HG03378 (cell line): ENCODE results near the gene RARB.

Experiments
- ATAC-seq: cut with Tn5 transposase; IDR thresholded peaks from one replicate; pipeline ENCODE4 v1.9.1; 2021; ENCODE audit warnings: mild to moderate bottlenecking, moderate library complexity; ENCODE audit not compliant: unreplicated experiment

RARB gene

DNA sequence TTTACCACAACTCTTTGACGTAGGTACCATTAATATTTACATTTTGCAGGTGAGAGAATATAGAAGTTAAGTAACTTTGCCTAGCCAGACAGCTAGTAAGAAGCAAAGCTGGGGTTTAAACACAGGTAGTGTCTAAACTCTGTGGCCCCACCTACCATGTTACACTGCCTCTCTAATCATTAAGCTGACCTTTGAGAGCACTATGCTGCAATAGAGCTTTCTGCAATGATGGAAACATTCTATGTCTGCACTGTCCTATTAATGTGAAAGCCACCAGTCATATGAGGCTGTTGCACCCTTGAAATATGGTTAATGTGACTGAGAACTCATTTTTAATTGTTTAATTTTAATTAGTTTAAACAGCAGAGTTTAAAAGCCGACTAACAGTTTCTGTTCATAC is 6.3 kb upstream of the RARB start:
- no peak for ATAC-seq

GRCh38 chr3:25423780-25424588 is 4.1 kb upstream of the RARB start:
- ATAC-seq, result no peak

- ATAC-seq, result no peak
Observed at GRCh38 chr3:25424614-25425013, 3.4 kb upstream of the RARB start.

GRCh38 chr3:25426408-25426807 is 1.7 kb upstream of the RARB start:
- ATAC-seq, result no peak

DNA sequence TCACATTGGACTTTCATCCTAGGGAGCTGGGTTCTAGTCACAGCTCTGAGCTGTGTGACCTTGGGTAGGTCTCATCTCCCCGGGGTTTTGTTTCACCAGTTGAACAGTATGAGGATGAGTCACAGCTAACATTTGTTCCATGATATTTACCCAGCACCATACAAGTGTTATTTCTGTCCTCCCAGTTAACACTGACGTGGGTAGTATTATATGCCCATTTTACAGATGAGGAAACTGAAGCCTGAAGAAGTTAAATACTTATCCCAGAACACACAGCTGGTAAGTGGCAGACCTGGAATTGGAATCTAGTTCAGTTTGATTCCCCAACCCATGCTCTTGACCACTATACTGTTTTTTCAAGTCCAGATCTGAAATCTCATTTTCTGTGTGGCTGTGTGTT is 908 bp upstream of the RARB start:
- no peak for ATAC-seq

DNA sequence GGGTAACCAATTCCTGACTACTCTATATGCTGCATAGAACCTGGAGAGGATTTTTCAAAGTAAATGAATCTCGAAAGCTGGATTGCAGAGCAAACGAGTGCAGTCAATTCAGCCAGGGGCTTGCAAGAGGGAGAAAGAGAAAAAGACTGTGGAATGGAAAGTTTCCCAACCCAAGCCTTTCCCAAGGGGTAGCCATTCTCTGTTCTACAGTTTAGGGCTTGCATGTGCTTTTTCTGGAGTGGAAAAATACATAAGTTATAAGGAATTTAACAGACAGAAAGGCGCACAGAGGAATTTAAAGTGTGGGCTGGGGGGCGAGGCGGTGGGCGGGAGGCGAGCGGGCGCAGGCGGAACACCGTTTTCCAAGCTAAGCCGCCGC is 511 bp upstream of the RARB start:
- ATAC-seq, result no peak

GRCh38 chr3:25428789-25429335 is 799 bp downstream of the RARB start:
- no peak for ATAC-seq

- ATAC-seq, result no peak
Observed at GRCh38 chr3:25429361-25430286, 1.6 kb downstream of the RARB start.

DNA sequence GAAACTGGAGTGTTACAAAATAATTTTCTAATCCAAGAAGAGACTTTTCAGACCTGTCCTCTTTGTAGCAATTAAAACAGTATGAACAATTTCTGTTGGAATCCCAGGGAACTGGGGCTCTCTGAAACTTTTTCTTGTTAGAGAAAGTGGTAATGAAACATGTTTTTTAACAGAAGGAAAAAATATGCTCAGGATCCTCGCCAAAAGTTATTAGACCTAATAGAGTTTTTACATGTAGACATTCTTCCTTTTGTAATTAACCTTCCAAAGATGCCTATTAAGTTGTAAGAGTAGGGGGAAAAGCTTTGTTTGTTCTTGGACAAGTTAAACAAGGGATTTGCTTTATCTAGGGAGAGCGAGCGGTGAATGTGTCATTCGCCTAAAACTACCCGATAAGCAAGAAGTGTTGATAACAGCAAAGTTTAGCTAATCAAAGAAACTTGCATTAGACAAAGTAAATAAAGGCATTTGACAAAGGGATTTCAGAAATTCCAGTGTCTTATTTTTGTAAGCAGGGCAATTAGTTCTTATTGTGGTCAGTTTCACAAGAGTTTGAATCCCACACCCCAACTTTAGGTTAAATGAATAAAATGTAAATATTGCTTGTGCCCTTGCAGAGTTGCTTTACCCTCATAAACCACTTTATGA is 2.3 kb downstream of the RARB start:
- no peak for ATAC-seq

GRCh38 chr3:25430935-25431770 is 3.1 kb downstream of the RARB start:
- no peak for ATAC-seq

- ATAC-seq, result no peak
Observed at GRCh38 chr3:25432176-25432720, 4.2 kb downstream of the RARB start.

- no peak for ATAC-seq
Observed at GRCh38 chr3:25433106-25433505, 5.0 kb downstream of the RARB start.

DNA sequence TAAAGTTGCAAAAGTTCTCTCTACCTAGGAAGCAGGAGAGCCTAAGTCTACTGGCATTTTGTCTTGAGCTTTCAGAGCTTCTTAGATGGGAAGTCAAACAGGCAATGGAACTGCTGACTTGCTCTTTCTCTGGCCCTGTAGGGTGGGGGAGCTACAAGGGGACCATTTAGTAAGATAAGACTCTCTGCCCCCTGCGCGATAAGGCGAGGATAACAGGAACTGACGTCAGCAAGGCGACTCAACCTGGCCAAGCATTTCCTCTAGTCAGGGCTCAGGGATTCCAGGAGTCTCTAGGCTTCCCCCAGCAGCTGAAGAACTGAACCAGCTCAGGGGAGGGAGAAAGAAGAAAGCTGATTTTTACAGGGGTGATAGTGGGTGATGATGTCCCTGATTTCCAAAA is 5.8 kb downstream of the RARB start:
- ATAC-seq, result no peak

- no peak for ATAC-seq
Observed at GRCh38 chr3:25437953-25438352, 9.9 kb downstream of the RARB start.

GRCh38 chr3:25438791-25439555 is 10.9 kb downstream of the RARB start:
- no peak for ATAC-seq

DNA sequence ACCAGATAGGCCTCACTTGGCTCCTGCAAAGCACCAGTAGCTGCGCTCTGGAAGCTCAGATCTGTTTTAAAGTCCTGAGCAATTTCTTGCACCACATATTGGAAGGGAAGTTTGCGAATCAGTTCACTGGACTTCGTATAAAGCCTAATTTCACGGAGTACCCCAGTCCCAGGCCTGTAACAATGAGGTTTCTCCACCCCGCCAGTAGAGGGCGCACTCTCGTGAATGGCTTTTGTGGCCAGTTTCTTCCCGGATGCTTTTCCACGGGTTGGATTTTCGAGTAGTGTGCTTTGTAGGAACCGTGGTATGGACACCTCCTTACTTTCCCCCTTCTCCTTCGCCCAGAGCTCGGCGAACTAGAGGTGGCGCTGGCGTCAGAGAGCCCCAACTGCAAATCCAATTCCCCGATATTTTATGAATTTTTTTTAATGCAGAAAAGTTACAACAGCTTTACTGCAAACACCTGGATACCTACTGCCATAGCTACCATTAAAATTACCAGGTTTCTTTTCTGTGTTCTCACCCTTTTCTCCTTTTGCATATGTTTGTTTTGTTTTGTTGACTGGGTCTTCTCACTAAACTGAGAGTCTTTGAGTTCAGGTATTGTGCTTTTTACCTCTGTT is 13.3 kb downstream of the RARB start:
- ATAC-seq, result no peak

DNA sequence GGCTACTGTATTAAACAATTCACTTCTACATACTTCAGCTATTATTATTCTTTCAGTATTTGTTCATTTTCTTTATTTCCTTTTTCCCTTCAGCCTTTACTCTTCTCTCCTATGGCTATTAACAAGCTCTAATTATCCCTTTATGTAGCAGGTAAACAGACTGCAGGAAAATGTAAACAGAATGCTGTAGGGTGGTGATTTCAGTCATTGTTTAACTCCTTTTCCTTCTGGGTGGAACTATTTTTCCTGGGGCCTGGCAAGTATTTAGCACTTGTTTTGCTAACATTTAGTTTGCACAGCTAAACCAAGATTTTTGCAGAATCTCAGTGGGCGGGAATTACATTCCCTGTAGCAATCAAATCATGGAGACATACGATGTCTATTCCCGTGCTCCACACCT is 14.4 kb downstream of the RARB start:
- ATAC-seq, result no peak

DNA sequence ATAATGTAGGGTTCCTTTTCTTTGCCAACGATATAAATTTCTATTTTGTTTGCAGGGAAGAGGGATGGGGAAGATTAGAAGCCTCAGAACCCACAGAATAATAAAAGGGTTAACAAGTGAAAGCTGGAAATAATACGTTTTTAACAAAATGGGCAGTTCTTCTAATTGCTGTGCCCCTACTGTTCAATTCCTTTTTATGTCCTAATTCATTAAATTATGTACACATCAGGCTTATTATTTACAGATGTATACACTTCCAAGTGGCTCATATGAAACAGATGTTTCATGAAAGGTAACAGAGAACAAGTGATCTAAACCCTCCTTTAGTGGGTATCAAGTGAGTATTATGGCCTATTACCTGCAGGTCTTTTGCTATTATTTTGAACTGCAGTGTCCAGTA is 16.2 kb downstream of the RARB start:
- ATAC-seq, result no peak

DNA sequence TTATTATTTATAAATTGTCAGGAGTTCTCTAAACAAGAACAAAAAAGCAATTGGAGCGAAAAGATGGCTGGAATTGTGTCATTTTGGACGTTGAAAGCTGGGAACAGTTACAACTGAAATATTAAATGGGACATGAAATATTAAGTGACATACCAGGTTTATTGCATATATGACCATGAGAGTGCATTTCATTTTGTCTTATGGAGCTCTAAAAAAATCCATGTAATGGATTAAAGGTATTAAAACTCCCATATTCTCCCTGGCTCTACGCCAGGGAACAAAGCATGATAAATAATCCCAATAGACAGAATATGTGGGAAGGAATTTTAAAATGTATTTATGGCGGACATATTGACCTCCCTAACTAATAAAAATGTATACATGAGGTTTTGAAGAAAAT is 17.7 kb downstream of the RARB start:
- ATAC-seq, result no peak
